ENCODE measurements around the gene TCFL5.

TCFL5 gene

DNA sequence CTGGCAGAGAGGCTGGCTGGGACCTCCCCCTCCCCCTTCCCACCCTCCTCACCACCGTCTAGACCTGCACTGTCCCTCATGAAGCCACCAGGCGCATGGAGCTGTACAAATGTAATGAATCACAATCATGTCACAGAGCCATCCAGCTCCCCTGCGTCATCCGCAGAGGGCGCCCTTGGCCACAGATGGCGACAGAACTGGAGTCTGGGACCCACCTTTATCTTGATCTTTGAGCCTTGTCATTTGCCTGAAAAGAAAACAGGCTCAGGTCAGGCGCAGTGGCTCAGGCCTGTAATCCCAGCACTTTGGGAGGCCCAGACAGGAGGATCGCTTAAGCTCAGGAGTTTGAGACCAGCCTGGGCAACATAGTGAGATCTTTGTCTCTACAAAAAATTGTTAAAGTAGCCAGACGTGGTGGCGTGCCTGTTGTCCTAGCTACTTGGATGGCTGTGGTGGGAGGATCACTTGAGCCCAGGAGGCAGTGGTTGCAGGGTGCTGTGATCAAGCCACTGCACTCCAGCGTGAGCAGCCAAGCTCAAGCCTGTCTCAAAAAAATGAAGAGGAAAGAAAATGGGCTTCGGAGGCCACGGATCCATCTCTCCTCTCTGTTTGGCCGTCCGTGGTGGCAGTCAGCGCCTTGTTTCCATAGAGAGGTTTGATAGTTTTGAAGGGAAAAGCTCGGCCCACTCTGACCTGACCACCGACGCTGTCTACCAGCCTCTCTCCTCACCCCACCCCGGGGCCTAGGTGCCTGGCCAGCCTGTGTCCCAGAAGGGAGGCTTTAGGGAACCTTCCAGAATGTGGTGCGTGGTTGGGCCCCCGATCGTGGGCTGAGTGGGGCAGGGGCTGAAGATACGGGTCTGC, 38.6 kb downstream of the TCFL5 start:
- DNase-seq (ENCODE audit: low spot score): peak; percentile 88

DNA sequence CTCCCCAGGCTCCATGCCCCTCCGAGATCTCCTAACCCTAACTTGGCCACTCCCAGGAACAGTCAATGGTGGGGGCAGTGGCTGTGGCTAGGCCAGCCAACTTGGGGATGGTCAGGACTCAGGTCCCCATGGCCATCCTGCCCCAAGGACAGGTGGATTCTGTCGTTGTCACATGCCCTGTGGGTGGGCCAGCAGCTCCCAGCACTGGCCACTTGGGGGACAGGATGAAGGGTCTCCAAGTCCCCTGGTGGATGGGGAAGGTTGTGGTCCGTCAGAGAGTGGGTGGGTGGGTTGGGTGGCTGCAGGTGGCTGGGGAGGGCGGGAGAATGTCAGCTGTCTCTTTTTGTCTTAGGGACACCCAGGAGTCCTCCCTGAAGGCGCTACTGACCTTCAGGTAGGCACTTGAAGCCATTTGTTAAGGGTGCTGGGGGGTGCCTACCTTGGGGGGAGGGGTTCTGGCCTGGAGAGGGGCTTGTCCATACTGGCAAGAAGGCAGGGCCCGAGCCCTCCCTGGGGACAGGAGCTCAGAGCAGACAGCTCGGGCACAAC, 39.3 kb downstream of the TCFL5 start:
- no peak for DNase-seq (ENCODE audit: low spot score)

DNA sequence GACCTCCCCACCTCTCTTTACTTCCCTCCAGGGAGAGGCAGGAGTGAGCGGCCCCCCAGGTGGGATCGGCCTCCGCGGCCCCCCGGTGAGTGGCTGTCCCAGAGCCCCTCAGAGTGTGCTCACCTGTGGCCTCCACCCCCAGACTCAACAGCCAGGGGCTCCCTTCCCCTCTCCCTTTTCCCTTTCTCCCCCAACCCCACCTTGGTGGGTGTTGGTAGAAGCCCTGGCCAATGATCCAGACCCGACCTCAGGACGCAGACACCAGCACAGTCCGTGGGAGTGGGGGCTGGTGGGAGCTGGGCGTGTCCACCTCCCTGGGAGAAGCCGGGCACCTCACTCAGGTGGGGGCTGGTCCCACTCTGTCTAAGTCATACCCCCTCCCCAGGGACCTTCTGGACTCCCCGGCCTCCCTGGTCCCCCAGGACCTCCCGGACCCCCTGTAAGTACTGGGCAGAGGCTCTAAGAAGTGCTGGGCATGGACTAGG, 39.9 kb downstream of the TCFL5 start:
- DNase-seq (ENCODE audit: low spot score): no peak

DNA sequence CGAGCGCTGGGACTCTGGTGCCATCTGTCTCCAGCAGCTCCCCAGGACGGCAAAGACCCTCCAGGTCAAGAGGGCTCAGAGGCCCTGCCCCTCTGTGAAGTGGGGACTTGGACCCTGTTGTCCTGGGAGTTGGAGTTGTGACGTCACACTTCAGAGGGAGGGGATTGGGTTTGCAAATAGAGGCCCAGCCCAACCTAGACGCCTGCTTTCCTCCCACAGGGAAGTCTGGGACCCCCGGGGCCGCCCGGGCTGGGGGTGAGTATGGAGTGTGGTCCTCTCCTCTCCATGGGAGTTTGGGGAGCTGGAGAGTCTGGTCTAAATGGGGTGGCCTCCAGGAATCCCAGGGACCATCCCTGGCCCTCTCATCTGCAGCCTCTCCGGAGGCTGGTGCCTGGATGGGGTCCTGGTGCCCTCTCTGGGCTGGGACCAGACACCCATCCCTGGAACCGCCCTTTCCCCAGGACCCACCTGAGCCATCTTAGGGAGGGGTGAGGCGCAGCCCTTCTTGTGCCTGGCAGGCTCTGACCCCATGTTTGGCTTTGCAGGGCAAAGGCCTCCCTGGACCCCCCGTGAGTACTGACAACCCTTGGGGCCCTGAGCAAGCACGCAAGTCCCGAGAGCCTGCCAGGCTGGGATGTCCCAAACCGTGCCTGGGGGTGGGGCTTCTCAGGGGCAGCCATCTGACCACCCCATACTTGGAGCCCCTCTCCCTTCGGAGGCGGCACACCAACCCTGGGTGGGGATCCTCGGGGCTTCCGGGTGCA, 40.5 kb downstream of the TCFL5 start:
- no peak for DNase-seq (ENCODE audit: low spot score)

DNA sequence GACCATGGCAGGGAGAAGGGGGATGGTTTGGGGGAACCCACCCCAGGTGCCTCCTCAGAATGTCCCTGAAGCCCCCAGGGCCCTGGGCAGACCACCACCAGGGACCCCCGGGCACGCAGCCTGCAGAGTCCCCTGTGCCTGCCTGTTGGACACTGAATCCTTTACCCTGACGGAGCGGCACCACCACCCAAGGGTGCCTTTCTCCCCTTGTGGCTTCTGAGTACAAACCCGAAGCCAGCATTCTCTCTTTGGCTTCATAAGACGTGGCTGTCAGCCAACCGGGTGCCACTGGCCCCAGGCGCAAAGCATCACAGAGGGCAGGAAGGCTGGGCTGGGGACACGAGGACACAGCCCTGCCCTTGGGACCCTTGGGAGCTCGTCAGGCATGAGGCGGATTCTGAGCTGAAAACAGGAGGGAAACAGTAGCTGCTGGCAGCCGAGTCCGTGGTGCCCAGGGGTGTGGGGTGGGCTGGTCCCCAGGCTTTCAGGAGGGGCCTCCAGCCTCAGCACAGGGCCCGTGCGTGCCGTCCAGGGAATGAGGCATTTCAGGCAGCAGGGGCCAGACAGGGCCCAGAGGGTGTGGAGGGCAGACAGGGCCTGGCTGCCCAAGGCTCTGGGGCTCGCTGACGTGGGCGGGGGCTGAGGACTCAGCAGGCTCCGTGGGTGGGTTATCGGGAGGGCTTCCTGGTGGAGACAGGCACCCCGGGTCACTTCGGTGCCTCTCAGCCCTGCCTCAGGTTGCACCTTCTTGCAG, 41.2 kb downstream of the TCFL5 start:
- no peak for DNase-seq (ENCODE audit: low spot score)

DNA sequence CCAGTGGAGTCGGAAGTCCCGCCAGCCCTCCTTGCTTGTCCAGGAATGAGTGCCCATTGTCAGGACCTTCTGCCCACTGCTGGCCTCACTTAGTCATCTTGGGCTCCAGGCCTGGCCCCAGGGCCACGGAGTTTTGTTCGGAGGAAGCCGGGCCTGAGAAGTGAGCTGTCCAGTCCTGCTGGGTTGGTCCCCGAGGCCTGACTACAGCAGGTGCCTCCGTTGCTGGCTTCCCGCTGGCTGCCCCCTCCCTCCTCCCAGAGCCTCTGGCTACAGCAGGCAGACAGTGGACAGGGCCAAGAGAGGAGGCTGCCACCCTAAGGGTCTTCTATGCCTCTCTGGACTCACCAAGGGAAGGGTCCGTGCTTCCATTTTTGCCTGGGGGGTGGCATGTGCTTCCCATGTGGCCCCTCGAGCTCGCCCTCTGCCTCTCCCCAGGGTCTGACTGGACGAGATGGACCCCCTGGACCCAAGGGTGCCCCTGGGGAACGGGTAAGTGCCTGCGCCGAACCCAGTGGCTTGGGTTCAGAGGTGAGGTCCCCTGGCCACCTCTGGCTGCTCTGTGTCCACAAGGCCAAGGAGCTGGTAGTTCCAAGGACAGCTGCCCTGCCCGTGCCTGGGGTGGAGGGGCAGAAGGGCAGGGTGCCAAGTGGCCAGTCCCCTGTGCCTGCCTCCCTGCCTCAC, 42.0 kb downstream of the TCFL5 start:
- no peak for DNase-seq (ENCODE audit: low spot score)

DNA sequence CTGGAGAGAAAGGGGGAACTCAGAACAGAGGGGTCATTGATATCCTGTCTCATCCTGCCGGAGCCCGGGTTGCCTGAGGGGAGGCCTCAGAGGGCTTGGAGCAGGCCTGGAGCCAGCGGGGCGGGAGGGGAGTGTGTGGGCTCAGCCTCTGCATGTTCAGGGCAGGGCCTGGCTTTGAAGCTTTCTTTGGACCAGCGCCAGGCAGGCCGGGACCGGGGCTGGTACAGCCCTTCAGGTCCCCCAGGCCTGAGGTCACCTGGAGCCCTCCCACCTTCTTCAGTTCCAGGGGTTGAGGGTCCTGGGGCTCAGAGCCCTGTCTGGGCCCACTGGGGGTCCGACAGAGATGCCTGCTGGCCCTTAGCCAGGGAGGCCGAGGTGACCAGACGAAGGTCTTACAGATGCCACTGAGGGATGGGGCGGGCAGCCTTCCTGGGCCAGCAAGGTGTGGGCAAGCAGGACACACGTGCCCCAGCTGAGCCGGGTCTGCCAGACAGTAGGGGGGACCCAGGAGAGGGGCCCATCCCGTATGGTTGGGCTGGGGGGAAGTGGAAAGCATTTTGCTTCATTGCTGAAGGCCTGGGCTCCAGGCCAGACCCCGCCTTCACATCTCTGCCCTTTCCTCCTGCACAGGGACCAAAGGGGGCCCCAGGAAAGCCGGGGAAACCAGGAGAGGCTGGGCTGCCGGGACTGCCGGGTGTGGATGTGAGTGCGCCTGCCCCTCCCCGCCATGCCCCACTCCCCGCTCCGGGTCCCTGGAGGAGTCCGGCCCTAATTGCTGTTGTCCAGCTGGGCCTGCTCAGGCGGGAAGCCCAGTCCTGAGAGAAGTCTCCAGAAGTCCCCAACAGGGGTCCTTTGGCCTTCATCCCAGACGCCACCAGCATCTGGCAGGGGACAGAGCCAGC, 42.8 kb downstream of the TCFL5 start:
- no peak for DNase-seq (ENCODE audit: low spot score)

DNA sequence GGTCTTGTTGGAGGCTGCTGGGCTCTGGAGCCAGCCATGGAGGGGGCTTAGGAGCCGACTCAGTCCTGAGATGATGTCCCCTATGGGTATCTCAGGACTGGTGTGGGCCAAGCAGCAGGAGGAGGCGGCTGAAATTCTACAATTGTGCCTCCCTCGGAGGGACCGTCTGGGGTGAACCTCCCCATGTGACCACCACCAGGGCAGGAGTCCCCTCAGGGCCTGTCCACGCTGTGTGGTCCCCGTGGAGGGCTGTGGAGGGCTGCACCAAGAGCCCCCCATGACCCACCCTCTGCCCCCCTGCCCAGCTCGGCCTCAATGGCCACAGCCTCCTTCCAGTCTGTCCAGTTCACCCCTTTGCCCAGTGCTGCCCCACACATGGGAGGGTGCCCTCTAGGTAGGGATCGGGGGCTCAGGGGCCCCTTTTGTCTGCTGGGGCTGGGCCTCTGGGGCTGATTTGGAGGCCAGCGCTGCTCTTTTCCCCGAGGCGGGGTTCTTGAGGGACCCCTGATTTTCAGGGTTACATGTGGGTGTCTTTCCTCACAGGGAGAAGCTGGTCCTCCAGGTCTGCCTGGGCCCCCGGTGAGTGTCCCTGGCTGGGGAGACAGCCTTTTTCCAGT, 43.5 kb downstream of the TCFL5 start:
- DNase-seq (ENCODE audit: low spot score): no peak

DNA sequence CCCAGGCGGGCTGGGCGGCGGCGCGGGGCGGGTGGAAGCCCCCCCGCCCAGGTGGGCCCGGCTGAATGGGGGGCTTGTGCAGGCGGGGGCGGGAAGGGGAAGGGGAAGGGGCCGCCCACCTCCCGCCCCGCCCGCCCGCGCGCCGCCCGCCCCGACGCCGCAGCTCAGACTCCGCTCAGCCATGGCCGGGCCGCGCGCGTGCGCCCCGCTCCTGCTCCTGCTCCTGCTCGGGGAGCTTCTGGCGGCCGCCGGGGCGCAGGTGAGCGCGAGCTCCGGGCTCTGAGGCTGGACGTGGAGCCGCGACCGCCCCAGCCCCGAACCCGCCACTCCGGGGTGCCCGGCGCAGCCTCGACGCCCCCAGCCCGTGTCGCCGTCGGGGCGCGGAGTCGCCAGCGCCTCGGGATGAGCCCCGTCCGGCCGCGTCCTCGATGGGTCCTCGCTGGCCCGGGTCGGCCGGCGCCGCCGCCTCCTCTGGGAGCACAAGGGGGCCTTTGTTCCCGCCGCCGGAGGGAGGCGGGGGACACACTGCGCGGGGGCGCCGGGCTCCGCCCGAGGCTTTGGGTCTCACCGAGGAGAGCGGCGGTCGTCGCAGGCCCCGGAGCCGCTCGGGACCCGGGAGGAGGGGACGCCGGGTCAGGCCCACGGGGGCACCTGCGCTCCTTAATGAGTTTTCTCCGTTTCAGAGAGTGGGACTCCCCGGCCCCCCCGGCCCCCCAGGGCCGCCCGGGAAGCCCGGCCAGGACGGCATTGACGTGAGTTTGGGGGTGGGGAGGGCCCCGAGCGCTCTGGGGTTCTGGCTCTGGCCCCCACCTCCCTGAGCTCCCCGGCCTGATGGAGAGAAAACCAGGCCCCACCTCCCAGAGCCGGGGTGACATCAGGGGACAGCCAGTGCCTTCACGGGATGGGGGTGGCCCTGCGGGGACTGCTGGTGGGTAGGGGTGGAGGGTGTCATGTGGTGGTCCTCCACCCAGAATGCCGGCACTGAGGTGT, 44.4 kb downstream of the TCFL5 start, which contains the start of gene COL9A3:
Gene COL9A3 (plus strand): TSS at position 167 of the 990 bp plus-strand sequence. CDS start 15 bp downstream, at position 182.
- DNase-seq (ENCODE audit: low spot score): peak; percentile 81

DNA sequence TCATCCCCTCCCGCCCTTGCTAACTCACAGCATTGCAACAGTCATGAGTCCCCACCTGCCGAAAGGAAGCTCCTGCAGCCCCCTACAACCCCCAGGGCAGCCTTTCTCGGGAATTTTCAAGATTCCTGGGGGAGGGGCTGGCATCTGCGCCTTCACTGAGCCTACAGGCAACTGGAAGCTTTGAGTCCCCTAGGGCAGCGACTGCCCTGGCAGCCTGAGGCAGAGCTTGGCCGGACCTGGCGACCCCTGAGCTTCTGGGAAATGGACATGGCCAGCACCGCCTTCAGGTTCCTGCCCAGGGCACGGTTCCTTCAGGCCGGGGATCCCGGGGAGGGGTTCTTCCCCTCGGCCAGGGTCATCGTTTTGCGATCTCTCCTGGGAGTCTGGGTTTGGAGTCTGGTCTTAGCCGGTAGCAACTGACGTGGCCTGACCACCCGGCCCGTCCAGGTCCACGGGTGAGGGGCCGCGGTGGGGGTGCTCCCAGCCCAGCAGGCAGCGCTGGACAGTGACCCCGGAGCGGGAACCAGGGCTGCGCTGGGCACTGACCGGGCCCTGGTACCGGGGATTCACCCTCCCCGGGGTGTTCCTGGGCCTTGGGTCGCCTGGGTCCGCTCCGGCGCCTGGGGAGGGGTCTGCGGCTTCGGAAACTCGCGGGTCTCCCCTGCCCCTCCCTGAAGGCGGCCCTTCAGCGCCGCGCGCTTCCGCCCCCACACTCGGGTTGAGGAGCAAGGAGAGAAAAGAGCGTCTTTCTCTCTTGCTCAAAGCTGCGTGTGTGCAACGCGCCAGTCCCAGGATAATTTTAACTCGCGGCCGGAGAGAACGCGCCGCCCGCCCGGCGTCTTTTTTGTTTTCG, 45.4 kb downstream of the TCFL5 start:
- DNase-seq (ENCODE audit: low spot score): no peak

DNA sequence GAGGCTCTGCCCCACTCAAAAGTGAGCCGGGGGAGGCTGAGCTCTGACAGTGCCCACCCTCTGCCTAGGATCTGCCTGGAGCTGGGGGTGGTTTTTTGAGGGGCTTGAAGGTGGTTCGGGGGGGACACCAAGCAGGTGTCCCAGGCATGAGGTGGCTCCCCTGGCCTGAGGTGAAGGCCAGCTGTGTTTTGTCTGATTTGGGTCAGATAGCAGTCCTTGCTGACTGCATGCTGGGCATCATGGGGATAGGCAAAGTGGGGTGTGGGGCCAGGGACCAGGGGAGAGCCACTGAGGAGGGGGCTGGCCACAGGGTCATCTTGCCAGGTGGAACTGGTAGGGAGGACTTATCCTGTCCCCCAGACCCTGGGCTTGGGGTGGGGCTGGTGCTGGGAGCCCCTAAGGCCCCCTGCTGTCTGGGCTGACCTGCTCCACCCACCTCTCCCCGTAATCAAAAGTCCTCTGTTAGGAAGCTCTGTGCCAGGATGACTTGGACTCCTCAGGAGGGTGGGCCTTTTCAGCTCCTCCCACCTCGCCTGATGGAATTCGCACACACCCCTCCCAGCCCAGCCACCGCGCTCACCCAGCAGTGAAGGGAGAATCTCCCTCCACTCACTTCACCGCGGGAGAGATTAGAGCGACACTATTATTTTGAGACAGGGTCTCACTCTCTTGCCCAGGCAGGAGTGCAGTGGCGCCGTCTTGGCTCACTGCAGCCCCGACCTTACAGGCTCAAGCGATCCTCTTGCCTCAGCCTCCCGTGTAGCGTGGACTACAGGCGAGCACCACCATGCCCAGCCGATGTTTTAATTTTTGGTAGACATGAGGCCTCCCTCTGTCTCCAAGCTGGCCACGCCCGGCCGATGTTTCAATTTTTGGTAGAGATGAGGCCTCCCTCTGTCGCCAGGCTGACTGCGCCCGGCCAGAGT, 46.3 kb downstream of the TCFL5 start:
- no peak for DNase-seq (ENCODE audit: low spot score)

DNA sequence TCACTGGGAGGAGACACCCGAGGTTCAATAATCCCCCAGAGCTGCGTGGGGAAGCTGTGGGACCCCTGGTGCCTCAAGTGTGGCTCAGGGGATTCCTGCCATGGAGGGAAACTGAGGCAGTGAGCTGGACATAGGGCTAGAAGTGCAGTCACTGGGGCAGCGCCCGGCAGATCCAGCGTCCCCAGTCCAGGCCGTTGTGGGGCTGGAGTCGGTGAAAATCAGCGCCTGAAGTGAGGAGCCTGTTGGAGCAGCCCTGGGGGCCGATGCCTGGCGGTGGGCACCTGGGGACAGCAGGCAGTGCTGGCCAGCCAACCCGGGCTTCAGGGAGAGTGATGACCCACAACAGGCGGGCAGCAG, 46.9 kb downstream of the TCFL5 start:
- DNase-seq (ENCODE audit: low spot score): no peak

DNA sequence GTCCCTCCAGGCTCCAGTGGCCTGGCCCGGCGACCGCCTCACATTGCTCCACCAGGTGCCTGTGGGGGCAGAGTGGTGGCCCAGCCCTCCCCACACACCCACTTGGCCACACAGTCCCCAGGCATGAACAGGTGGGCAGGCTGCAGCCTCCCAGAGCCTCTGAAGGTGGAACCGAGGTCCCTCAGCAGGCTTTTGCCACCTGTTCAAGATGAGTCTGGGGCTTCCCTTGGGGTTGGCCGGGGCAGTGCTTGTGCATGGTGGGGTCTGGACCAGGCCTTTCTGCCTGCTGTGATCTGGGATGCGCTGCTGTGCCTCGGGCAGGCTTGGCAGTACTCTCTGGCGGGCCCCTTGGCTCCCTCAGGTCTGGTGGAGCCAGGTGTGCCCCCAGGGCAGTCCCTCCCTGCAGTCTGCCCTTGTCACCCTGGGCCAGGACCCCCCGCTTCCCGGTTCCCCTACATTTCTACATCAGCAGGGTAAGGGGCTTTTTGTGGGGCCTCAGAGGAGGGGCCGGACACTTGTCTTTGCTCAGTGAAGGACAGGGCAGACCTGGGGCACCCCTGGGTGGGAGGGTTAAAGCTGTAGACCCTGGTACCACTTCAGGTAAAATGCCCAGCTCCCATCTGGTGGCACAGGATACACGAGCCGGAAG, 47.4 kb downstream of the TCFL5 start:
- DNase-seq (ENCODE audit: low spot score): no peak

DNA sequence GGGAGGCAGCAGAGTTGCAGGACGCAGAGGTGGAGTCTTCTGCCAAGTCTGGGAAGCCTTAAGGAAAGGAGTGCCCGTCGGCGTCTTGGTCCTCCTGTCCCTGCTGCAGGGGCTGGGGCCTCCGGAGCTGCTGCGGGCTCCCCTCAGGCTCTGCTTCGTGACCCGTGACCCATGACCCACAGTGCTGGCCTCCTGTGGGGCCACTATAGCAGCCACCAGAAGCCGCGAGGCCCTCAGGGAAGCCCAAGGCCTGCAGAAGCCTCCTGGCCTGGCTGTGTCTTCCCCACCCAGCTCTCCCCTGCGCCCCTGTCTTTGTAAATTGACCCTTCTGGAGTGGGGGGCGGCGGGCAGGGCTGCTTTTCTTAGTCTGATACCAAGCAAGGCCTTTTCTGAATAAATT, 48.0 kb downstream of the TCFL5 start:
- no peak for DNase-seq (ENCODE audit: low spot score)

DNA sequence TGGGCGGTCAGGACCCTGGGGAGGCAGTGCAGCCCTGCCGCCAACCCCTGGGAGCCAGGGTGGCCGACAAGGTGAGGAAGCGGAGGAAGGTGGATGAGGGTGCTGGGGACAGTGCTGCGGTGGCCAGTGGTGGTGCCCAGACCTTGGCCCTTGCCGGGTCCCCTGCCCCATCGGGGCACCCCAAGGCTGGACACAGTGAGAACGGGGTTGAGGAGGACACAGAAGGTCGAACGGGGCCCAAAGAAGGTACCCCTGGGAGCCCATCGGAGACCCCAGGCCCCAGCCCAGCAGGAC, 48.8 kb downstream of the TCFL5 start:
- no peak for DNase-seq (ENCODE audit: low spot score)

DNA sequence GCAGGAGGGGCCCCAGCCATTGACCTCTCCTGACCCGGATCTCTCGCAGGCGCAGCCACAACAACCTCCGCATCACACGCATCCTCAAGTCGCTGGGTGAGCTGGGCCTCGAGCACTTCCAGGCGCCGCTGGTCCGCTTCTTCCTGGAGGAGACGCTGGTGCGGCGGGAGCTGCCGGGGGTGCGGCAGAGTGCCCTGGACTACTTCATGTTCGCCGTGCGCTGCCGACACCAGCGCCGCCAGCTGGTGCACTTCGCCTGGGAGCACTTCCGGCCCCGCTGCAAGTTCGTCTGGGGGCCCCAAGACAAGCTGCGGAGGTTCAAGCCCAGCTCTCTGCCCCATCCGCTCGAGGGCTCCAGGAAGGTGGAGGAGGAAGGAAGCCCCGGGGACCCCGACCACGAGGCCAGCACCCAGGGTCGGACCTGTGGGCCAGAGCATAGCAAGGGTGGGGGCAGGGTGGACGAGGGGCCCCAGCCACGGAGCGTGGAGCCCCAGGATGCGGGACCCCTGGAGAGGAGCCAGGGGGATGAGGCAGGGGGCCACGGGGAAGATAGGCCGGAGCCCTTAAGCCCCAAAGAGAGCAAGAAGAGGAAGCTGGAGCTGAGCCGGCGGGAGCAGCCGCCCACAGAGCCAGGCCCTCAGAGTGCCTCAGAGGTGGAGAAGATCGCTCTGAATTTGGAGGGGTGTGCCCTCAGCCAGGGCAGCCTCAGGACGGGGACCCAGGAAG, 49.3 kb downstream of the TCFL5 start:
- no peak for DNase-seq (ENCODE audit: low spot score)
